ENCODE results near the gene PHLPP1. TPM values are rescaled to one million over a fixed set of nuclear protein-coding genes. Genes with fewer than 3 reads are reported as not detected.

The PHLPP1 gene
- total RNA-seq, 3 donors from 2014 or later: 4.0 to 6.7 (median 4.3) TPM

DNA sequence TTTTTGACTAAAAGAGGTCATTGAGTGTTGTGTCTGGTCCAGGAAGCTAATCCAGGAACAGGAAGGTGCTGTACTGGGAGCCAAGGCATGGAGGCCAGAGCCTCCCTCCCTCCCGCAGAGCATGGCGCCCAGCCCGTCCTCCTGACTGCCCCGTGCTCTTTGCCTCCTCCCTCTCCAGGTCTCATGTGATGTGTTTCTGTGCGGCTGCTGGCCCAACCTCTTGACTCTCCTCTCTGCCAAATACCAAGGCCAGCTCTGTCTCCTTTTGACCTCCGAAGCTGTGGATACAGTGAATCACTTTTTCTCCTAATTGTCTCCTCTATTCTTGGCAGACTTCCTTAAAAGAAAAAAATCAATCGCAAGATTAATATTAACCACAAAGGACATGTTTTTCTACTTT, 284.1 kb downstream of the PHLPP1 start:
- H3K36me3 Mint-ChIP-seq (ENCODE audit: insufficient read depth): no peaks in the 10 kb centered on the region
- H3K4me1 Mint-ChIP-seq (ENCODE audit: low read depth): no peaks in the 10 kb centered on the region
- no peaks in the 10 kb centered on the region for H3K9me3 Mint-ChIP-seq
- peaks cover 4% of the 10 kb centered on the region for H3K27me3 Mint-ChIP-seq (ENCODE audit: low read depth)
- H3K4me3 Mint-ChIP-seq: no peak overlapping the region
- no peak for ATAC-seq
- DNase-seq: no peak

DNA sequence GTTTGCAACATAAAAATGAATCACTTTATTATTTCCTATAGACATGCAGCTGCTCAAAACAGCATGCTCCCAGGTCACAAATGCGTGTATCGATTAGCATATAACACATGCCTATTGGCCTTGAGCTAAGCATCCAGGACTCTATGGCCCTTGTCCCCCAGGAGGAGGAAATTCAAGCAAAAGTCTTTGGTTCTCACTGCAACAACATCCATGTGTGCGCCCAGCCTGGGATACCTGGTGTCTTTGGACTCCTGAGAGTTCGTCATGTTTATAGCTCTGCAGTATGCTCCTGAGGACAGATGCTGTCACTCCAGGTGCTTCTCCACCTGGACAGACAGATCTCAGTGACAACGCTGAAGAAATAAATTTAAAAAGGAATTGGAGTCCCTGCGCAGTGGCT, 284.6 kb downstream of the PHLPP1 start:
- DNase-seq: no peak
- Mint-ChIP-seq H3K36me3 (ENCODE audit: insufficient read depth) (no peaks in the 10 kb centered on the region), H3K4me1 (ENCODE audit: low read depth) (no peaks in the 10 kb centered on the region), H3K27me3 (ENCODE audit: low read depth) (peaks cover 4% of the 10 kb centered on the region), H3K9me3 (no peaks in the 10 kb centered on the region), H3K4me3 (no peak overlapping the region)
- no peak for ATAC-seq

DNA sequence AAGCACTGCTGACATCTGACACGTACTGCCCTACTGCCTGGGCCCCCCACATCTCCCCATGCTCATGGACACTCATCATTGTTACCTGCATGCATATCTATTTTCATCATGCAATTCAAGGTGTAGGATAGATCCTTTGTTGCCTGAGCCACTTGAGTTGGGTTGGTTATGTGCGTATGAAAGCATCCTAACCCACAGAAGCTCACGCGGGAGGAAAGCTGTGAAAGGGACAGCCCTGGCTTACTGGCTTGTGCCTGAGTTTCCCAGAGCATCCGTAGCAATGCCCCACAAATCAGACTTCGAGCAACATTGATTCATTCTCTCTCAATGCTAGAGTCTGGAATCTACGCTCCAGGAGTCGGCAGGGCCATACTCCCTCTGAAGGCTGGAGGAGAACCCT, 285.5 kb downstream of the PHLPP1 start:
- Mint-ChIP-seq H3K36me3 (ENCODE audit: insufficient read depth) (no peaks in the 10 kb centered on the region), H3K9me3 (no peaks in the 10 kb centered on the region), H3K4me3 (no peak overlapping the region), H3K27me3 (ENCODE audit: low read depth) (peaks cover 4% of the 10 kb centered on the region), H3K4me1 (ENCODE audit: low read depth) (no peaks in the 10 kb centered on the region)
- ATAC-seq (no peak), DNase-seq (no peak)

GRCh38 chr18:63001861-63002260, 286.5 kb downstream of the PHLPP1 start:
- Mint-ChIP-seq H3K4me3 (no peak overlapping the region), H3K36me3 (ENCODE audit: insufficient read depth) (no peaks in the 10 kb centered on the region), H3K9me3 (no peaks in the 10 kb centered on the region), H3K4me1 (ENCODE audit: low read depth) (no peaks in the 10 kb centered on the region), H3K27me3 (ENCODE audit: low read depth) (peaks cover 4% of the 10 kb centered on the region)
- DNase-seq (no peak), ATAC-seq (no peak)

- ATAC-seq: no peak
- no peaks in the 10 kb centered on the region for H3K9me3 Mint-ChIP-seq
- H3K27me3 Mint-ChIP-seq (ENCODE audit: low read depth): peaks cover 4% of the 10 kb centered on the region
- H3K4me3 Mint-ChIP-seq: no peak overlapping the region
- DNase-seq: no peak
- H3K4me1 Mint-ChIP-seq (ENCODE audit: low read depth): no peaks in the 10 kb centered on the region
- H3K36me3 Mint-ChIP-seq (ENCODE audit: insufficient read depth): no peaks in the 10 kb centered on the region
Measured at GRCh38 chr18:63002305-63002704, 287.0 kb downstream of the PHLPP1 start.

DNA sequence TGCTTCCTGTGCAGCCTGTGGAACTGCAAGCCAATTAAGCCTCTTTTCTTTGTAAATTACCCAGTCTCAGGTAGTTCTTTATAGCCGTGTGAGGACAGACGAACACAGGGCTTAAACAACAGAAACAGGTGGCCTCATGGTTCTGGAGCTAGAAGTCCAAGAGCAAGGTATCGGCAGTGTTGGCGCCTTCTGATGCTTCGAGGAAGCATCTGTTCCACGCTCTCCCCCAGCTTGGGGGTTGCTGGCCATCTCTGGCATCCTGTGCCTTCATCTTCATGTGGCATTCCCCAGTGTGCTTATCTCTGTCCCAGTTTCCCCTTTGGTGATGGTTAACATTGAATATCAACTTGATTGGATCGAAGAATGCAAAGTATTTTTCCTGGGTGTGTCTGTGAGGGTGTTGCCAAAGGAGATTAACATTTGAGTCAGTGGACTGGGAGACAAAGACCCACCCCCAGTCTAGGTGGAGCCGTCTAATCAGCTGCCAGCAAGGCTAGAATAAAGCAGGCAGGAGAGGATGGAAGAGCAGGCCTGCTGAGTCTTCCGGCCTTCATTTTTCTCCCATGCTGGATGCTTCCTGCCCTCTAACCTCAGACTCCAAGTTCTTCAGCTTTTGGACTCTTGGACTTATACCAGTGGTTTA, 287.6 kb downstream of the PHLPP1 start:
- ATAC-seq (no peak), DNase-seq (no peak)
- H3K9me3 Mint-ChIP-seq: no peaks in the 10 kb centered on the region
- H3K4me1 Mint-ChIP-seq (ENCODE audit: low read depth): no peaks in the 10 kb centered on the region
- H3K36me3 Mint-ChIP-seq (ENCODE audit: insufficient read depth): no peaks in the 10 kb centered on the region
- H3K4me3 Mint-ChIP-seq: no peak overlapping the region
- H3K27me3 Mint-ChIP-seq (ENCODE audit: low read depth): peaks cover 4% of the 10 kb centered on the region

DNA sequence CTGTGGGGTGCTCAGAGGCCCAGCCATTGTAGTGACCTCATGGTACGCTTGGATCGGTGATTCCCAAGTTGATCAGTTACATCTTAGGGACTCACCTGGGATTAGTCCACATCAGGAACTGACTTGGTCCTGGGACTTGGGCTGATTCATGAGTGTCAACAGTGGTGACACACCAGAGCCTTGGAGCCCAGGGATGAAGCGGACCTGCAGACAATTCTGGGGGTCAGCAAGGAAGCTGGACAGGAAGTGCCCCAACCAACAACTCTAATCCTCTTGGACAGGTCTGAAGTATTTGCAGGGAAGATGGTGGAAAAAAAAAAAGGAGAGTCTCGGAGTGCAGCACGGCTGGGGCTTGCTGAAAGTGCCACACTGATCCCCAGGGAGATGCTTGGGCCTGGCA, 288.6 kb downstream of the PHLPP1 start:
- Mint-ChIP-seq H3K4me1 (ENCODE audit: low read depth) (no peaks in the 10 kb centered on the region), H3K4me3 (no peak overlapping the region), H3K9me3 (no peaks in the 10 kb centered on the region), H3K36me3 (ENCODE audit: insufficient read depth) (no peaks in the 10 kb centered on the region), H3K27me3 (ENCODE audit: low read depth) (no peaks in the 10 kb centered on the region)
- ATAC-seq (no peak), DNase-seq (no peak)

- H3K27me3 Mint-ChIP-seq (ENCODE audit: low read depth): no peaks in the 10 kb centered on the region
- H3K9me3 Mint-ChIP-seq: no peaks in the 10 kb centered on the region
- DNase-seq: no peak
- peak in 1 of 2 donors; percentile 17 for ATAC-seq
- H3K36me3 Mint-ChIP-seq (ENCODE audit: insufficient read depth): no peaks in the 10 kb centered on the region
- no peak overlapping the region for H3K4me3 Mint-ChIP-seq
- no peaks in the 10 kb centered on the region for H3K4me1 Mint-ChIP-seq (ENCODE audit: low read depth)
Measured at GRCh38 chr18:63004466-63005089, 289.2 kb downstream of the PHLPP1 start.

DNA sequence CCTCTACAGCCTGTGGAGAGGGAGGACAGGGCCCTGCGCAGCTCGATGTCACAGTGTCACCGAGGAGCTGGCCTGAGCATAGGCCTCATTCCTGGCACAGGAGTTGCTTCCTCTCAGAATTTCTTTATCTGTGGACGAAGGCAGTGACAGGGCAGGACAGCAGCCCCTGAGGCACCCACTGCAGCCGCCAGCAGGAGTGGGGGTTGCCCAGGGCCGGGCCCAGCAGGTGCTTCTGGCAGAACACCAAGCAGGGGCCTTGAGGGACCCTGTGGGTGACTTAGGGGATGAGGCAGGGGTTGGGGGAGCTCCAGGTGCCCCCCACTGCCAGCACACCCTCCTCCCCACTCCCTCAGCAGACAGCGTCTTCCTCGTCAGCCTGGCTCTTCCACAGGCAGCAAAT, 290.0 kb downstream of the PHLPP1 start:
- Mint-ChIP-seq H3K36me3 (ENCODE audit: insufficient read depth) (no peaks in the 10 kb centered on the region), H3K9me3 (no peaks in the 10 kb centered on the region)
- no peak for ATAC-seq

GRCh38 chr18:63007231-63007630, 291.9 kb downstream of the PHLPP1 start:
- ATAC-seq (no peak), DNase-seq (no peak)
- Mint-ChIP-seq H3K36me3 (ENCODE audit: insufficient read depth) (no peaks in the 10 kb centered on the region), H3K4me3 (no peak overlapping the region), H3K27me3 (ENCODE audit: low read depth) (no peaks in the 10 kb centered on the region), H3K4me1 (ENCODE audit: low read depth) (no peaks in the 10 kb centered on the region), H3K9me3 (no peaks in the 10 kb centered on the region)

More for the DNA sequence above, 290.0 kb downstream of the PHLPP1 start:
- Mint-ChIP-seq H3K4me1 (ENCODE audit: low read depth) (no peaks in the 10 kb centered on the region), H3K27me3 (ENCODE audit: low read depth) (no peaks in the 10 kb centered on the region), H3K4me3 (no peak overlapping the region)
- DNase-seq: no peak

- peaks cover 11% of the 10 kb centered on the region for H3K27me3 Mint-ChIP-seq (ENCODE audit: low read depth)
Measured at GRCh38 chr18:63016270-63016669, 300.9 kb downstream of the PHLPP1 start.

GRCh38 chr18:63017076-63017475, 301.7 kb downstream of the PHLPP1 start:
- H3K4me3 Mint-ChIP-seq: no peak overlapping the region
- no peak for DNase-seq
- H3K4me1 Mint-ChIP-seq (ENCODE audit: low read depth): no peaks in the 10 kb centered on the region
- no peak for ATAC-seq
- peaks cover 11% of the 10 kb centered on the region for H3K27me3 Mint-ChIP-seq (ENCODE audit: low read depth)
- peaks cover 8% of the 10 kb centered on the region for H3K9me3 Mint-ChIP-seq
- H3K36me3 Mint-ChIP-seq (ENCODE audit: insufficient read depth): peaks cover 2% of the 10 kb centered on the region

More at GRCh38 chr18:63016270-63016669, 300.9 kb downstream of the PHLPP1 start:
- peak; percentile 55 to 66 for ATAC-seq
- H3K36me3 Mint-ChIP-seq (ENCODE audit: insufficient read depth): peaks cover 2% of the 10 kb centered on the region
- peaks cover 8% of the 10 kb centered on the region for H3K9me3 Mint-ChIP-seq
- H3K4me1 Mint-ChIP-seq (ENCODE audit: low read depth): no peaks in the 10 kb centered on the region
- DNase-seq: peak; percentile 44
- H3K4me3 Mint-ChIP-seq: no peak overlapping the region

DNA sequence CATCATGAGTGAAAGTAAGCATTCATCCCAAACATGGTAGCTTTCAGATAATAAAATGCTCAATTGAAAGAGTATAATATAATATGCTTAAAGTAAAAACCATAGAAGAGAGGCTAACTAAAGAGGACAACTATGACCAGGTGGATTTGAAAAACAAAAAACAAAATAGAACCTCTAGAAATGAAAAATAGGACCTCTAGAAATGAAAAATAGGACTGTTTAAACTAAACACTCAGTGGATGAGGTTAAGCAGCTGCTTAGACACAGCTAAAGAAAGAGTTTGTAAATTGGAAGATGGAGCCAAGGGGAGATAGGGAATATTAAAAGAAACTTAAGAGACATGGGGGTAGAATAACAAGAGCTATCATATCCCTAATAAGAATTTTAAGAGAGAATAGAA, 302.6 kb downstream of the PHLPP1 start:
- H3K4me1 Mint-ChIP-seq (ENCODE audit: low read depth): no peaks in the 10 kb centered on the region
- ATAC-seq (no peak), DNase-seq (no peak)
- H3K4me3 Mint-ChIP-seq: no peak overlapping the region
- H3K27me3 Mint-ChIP-seq (ENCODE audit: low read depth): peaks cover 11% of the 10 kb centered on the region
- peaks cover 2% of the 10 kb centered on the region for H3K36me3 Mint-ChIP-seq (ENCODE audit: insufficient read depth)
- H3K9me3 Mint-ChIP-seq: peaks cover 8% of the 10 kb centered on the region

GRCh38 chr18:63022429-63023022, 307.2 kb downstream of the PHLPP1 start:
- no peaks in the 10 kb centered on the region for H3K4me1 Mint-ChIP-seq (ENCODE audit: low read depth)
- no peaks in the 10 kb centered on the region for H3K27me3 Mint-ChIP-seq (ENCODE audit: low read depth)
- no peak for DNase-seq
- peaks cover 2% of the 10 kb centered on the region for H3K36me3 Mint-ChIP-seq (ENCODE audit: insufficient read depth)
- ATAC-seq: no peak
- H3K4me3 Mint-ChIP-seq: no peak overlapping the region
- peaks cover 8% of the 10 kb centered on the region for H3K9me3 Mint-ChIP-seq

Data from activated T-cell treated with anti-CD3 and anti-CD28 coated beads, Interleukin-2, amount 50 U/mL, for 4 hours (primary cell).